HG03060 (cell line): ENCODE data around the gene VSIG10L2.

Experiments used
- ATAC-seq: cut with Tn5 transposase; IDR thresholded peaks from one replicate; pipeline ENCODE4 v1.9.1; 2021; ENCODE audit warnings: low read depth, moderate number of reproducible peaks; ENCODE audit not compliant: unreplicated experiment

VSIG10L2 gene

DNA sequence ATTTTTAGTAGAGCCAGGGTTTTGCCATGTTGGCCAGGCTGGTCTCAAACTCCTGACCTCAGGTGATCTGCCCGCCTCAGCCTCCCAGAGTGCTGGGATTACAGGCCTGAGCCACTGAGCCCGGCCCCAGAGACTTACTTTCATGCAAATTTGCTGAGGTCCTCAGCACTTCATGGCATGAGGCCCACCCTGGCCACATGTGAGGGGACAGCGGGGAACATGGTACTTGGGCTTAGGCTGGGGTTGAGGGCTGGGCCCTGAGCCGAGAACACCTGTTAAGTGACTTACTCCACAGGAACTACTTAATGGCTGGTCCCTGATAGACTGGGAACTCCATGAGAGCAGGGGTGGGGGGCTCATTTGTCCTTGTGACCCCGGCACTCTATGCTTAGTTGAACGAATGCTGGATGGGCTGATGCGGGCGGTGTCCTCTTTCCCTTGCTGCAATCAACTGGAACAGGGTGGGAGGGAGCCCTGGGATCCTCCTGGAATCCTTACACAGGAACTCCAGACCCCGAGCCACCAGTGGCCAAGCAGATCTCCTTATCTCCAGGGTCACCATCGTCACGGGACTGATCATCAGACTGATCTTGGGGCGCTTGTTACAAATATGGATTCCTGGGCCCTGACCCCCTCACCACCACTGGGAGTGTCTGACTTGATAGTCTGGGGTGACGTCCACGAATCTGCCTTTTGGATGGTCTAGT, 1.0 kb downstream of the VSIG10L2 start:
- ATAC-seq, result no peak

DNA sequence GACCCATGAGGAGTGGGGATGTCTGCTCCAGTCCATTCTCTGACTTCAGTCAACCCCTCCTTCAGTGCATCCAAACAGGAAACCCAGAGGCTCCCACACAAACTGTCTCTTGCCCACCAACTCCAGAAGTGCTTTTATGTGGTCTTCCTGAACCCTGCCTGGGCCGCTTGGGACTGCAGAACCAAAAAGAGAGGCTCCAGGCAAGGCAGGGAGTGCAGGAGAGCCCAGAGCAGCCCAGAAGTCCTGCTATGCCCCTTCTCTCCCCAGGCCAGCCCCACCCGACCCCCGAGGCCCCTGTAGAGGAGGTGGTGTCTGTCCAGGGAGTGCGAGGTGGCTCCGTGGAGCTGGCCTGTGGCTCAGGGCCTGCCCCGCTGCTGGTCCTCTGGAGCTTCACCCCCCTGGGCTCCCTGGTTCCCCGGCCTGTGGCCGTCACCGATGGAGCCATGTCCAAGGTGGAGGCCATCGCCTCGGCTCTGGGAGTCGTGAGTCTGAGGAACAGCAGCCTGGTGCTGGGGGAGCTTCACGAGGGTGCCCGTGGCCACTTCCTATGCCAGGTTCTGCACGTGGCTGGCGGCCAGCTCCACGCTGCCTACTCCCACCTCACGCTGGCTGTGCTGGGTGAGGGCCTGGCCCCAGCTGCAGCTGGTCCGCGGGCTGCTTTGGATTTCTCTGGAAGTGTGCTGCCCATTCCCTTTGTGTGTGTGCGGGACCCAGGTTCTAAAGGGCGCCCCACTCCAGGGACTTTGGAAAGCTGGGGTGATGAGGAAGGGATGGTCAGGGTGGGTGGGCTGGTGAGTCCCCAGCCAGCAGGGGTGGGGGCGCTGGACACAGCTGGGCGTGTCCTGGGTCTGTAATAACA, 1.8 kb downstream of the VSIG10L2 start:
- no peak for ATAC-seq

DNA sequence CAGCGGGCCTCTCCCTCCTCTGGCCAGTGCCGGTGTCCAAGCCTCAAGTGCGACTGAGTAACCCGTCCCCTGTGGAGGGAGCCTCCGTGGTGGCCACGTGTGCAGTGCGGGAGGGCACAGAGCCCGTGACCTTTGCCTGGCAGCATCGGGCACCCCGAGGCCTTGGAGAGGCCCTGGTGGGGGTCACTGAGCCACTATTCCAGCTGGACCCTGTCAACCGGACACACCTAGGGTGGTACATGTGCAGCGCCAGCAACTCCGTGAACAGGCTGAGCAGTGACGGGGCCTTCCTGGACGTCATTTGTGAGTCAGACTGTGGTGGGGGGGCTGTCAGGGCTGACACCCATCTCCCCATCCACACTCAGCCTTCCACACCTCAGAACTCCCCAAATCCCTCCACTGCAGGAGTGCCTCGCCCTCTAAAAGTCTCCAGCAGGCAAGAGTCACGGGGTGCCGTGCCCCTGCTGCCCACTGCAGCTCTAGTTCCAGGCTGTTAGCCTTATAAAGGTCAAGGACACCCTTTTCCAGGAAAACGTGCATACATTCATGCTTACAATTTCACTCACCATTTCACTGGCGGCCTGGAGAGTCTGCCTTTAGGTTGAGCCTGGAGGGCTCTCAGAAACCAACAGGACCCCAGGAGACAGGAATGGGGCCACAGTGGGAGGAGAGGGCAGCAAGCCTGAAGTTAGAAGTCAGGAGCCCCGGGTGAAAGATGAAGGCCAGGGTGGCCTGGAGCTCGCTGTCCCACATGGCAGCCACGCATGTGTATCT, 2.6 kb downstream of the VSIG10L2 start:
- ATAC-seq, result no peak

DNA sequence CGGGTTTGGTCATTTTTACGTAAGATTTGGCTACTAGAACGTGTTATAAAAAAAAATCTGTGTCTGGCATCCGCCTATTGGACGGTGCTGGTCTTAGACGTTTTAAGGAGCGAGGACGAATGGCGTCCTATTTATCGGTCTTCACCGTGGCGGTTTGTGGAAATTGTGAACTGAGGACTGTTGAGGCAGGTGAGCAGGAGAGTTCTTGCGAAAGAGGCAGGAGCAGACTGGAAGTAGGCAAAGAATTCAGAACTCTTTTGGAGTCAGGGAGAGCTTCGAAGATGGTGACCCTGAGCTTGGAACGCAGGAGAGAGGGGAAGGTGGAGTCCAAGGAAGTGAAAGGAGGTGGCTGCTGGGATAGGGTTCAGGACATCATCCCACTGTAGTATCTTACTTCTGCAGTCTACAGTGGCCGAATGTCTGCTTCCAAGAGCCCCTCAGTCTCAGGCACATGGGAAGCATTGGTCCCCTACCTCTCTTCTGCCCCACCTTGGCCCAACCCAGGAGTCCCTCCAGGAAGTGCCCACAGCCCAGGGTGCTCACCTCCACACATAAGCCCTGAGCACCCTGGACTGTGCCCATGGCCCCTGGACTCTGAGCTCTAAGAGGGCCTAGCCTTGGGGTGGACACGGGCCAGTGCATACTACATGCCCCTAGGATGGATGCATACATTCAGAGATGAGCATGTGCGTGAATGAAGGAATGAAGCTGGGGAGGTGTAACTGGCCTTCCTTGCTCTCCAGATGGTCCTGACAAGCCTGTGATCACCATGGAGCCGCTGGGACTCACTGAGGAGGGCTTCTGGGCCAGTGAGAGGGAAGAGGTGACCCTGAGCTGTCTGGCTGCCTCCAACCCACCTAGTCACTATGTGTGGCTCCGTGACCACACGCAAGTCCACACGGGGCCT, 3.7 kb downstream of the VSIG10L2 start:
- no peak for ATAC-seq

DNA sequence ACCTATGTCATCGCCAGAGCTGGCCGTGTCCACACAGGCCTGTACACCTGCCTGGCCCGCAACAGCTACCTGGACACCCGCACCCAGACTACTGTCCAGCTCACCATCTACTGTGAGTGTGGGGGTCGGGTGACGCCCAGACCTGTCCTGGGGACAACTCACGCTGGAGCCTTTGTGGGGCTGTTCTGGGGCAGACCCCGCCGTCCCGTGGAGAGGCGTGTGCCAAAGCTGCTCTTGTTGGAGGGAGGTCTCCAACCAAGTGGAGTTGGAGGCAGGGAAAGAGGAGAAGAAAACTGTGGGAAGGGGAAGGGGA, 4.3 kb downstream of the VSIG10L2 start:
- ATAC-seq, result no peak

DNA sequence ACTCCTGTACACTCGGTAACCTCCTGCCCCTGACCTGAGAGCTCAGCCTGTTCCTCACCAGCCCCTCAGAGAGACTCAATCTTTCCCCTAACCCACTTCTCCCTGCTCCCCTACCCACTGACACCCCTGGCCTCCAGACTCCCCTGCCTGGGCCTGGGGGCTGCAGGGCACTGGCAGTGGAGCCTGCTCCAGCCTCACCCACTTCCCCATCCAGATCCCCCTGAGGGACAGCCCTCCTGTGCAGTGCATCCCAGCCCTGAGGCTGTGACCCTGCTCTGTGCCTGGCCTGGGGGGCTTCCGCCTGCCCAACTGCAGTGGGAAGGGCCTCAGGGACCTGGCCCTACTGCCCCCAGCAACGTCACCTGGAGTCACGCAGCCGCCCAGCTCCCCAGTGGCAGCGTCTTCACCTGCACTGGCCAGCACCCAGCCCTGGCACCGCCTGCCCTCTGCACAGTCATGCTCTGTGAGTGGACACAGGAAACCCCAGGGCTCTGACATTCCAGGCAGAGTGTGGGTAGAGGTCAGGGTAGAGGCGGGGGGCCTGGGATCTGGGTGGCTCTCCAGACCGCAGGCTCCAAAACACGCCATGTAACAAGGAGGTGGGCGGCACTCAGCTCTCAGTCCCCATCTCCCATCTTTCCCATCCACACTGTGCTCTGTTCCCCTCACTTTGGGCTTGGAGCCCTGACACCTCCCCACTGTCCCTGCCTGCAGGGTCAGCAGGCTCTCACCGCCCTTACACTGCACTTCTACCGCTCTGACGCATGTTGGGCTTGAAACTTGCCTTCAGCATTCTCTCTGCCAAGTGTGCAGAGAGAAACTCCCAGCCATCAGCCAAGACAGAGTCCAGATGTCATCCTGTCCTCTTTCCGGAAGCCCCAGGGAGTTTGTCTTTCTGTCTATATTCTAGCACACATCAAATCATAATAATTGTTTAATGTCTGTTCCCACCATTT, 5.1 kb downstream of the VSIG10L2 start:
- no peak for ATAC-seq

DNA sequence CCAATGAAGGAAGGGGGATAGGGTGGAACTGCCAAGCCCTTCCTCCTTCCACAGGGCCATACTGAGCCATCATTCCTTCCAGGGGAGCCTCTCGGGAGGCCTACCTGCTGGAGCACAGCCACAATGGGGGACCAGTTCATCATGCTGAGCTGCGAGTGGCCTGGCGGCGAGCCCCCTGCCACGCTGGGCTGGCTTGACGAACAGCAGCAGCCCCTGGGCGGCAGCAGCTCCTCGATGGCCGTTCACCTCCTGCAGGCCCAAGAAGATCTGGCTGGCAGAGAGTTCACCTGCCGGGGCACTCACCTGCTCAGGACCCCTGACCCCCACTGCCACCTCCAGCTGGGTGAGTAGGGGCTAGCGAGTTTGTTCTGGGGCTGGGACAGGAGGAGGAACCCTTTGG, 5.9 kb downstream of the VSIG10L2 start:
- no peak for ATAC-seq

DNA sequence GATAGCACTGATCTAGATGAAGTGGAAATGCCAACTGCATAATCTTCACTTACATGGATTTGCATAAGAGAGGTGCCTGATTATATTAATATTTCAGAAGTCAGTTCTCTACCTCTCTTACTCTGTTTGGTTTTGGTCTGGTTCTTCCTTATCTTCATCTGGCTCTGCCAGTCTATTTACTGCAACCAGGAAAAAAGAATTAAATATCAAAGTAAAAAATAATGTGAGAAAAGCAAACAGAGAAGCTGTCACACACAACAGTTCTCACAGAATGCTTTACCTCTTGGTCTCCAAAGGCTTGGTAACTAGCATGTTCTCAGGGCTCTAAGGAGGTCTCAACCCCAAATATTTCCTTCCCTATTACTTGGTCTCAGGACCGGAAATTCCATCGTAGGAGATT, 6.7 kb downstream of the VSIG10L2 start:
- ATAC-seq, result no peak

DNA sequence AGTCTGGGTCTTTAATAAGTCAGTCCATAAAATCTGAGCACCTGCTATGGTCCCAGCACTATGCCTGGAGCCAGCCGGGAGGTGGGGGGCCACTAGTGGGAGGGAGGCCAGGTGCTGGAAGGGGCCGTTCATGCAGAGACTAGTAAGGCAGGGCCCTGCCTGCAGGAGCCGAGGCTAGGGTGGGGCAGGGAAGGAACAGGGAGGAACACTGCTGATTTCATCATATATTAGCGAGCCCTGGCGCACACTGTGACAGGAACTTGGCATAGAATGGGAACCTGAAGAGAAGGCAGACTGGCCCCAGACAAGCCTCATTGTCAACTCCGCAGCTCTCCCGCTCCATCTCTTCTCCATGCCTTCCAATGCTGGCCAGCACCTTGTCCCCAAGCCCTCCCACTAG, 7.1 kb downstream of the VSIG10L2 start:
- no peak for ATAC-seq

DNA sequence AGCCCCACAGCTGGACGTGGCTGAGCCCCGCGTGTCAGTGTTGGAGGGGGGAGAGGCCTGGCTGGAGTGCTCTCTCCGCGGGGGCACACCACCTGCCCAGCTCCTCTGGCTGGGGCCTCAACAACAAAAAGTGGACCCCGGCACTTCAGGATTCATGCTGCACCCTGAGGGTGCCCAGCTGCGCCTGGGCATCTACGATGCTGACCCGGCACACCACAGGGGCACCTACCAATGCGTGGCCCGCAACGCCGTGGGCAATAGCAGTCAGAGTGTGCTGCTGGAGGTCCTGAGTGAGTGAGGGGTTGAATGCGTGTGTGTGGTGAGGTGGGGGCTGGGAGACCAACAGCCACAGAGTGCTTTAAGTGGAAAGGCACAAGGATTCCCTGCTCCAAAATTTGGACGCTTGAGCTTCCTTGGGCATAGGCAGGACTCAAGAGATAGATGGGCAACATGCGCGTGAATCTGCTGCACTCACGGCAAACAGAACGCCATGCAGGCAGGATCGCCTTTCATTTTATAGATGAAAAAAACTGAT, 7.6 kb downstream of the VSIG10L2 start:
- no peak for ATAC-seq

DNA sequence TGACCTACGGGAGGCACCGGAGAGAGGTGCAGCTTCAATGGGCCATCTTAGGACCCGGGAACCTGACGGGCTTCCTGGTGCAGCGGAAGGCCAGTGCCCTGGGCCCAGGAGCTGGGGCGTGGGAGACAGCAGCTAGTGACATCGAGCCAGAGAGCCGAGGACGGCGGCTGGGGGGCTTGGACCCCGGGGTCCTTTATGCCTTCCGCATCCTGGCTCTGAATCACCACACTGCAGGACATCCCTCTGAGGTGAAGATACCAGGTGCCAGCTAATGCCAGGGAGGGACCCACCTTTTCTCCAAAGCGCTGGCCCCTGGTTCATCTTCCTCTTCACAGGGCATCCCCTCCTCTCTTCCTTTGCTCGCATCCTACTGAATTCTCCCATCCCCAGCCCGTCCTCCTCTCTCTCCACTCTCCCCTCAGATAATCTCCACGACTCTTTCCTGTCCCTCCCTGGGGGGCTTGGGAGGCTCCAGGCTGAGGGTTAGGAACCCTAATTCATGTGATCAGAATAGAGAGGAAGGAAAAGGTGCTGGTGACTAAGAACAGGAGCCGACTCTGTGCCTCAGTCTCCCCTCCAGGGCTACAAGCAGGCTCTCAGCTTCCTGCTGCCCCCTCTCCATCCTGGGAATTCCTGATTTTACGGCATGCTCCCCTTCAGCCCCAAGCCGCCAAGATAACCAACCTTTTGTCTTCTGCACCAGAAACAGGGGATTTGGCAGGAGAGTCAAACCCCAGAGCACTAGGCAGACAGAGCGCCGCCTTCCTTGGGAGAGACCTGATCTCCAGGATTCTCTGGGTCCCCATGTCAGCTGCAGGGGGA, 8.5 kb downstream of the VSIG10L2 start:
- ATAC-seq, result no peak

DNA sequence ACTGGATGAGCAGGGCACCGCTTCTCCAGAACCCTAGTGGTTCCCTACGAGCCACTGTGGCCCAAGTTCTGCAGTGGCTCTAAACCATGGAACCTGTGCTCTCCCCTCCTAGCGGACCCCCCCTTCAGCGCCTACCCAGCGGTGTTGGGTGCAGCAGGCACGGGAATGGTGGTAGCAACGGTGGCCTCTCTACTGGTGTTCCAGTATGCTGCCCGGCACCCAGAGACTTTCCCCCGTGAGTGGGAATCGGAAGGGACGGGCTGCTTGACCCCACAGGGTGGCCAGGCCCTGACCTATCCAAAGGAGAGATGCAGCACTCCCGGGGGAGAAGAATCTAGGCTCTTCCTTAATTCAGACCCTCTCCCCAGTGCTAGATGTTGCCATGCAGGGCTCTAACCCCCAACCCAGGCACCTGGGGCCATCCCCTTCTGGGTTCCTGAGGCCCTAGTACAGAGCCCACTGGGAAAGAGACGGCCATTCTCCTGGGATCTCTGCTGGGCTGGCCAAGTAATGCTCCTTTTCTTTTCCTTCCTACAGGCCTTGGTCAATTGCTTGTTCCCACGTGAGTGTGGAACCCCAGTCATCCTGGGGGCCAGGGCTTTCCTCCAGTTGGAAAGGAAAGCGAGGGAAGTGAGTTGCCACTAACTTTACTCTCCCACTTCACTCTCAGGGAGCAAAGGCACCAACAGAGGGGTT, 9.2 kb downstream of the VSIG10L2 start:
- ATAC-seq, result no peak

DNA sequence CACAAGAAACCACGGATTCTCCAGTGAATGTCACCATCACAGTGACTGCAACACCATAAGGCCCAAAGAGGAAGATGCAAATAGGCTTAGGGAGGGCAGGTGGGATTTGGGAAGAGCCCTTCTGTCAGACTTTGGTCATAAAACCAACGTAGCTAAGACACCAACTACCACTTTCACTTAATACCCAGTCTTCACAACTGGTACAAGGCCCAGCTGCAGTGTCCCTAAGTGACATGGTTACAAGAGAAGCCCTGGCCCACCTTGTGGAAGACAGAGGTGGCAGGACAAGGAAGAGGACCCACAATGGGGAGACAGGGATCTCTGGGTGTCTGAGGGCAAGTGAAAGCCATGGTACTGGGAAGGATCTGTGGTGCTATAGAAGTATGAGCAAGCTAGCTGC, 10.0 kb downstream of the VSIG10L2 start:
- ATAC-seq, result no peak

DNA sequence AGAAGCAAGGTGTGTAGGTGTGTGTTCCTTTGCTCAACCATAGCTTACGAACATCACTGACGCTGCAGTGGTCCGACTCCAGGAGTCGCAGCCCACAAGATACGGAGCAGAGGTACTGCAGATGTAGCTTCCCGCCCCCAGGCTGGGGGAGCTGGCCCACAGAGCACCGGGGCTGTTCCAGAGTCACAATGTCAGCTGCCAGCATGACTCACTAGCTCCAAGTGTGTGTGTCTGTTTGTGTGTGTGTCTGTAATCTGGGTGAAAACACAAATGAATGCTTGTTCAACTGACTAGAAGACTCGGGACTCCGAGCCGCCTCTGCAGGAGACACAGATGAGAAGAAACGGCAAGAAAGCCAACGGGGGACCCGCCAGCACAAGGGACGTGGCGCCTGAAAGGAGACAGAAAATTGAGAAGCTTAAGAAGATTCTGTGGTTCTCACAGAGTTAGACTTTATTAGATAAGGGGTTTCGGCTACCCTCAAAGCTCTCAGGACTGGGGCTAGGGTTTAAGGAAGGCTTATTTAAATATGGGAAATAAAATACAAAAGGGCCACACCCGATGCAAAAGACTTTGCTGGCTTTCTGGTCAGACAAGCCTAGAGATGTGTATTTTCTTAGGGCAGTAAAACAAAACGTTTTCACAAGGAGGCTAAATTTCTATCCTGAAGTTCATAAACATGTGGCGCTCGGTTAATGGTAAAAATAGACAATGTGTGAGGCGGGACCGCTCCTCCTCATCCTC, 10.7 kb downstream of the VSIG10L2 start:
- no peak for ATAC-seq

DNA sequence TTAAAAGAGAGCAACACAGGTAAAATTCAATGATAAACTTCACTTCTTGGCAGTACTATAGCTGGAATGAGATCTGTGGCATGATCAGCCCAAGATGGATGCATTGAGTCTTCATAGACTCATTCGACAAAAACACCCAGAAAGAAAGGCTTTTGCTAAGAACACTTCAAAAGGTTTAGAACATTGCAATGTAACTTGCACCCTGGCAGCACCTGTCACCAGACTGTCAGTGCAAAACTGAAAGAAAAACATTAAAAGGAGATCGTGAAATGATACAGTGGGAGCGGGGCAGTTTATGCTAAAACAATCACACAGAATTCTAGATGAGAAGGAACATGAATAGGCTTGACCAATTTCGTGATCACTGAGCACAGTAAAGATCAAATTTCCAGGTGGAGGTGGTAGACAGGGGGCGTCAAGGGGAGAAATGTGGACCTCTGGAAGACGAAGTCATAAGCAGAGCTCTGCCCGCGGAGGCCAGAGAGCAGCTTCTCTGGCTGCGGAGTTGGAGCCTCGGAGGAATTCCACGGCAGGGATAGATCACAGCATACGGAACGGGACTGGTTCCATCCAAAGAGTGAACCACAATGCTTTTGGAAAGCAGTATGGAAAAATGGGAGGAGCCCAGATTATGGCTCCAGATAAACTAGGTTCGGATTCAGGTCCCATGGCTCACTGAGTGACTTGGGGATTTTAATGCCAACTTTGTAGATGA, 11.9 kb downstream of the VSIG10L2 start:
- no peak for ATAC-seq

DNA sequence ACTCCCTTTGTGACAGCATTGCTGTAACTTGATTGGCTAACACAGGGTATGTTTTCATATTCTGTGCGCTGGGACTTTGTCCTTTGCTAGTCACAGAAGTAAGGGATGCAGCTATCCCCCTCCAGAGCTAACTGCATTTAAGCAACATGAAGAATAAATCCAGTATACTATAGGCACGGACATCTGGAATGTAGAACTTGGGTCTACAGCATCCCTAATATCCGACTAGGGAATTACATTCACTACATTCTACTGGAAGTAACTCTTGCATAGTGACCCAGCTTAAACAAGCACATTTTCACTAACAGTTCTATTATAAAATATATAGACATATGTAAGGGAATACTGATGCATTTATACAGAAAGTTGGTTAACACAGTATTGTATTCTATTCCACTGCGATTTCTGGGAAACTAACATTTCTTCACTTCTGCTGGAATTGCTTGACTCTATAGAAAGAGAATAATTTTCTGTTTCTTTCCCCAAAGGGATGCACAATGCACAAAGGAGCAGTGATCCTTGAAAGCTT, 13.1 kb downstream of the VSIG10L2 start:
- no peak for ATAC-seq
